Calu3 (cell line): ENCODE results near the gene CXCL6. TPM values are rescaled to one million over a fixed set of nuclear protein-coding genes. Genes with fewer than 3 reads are reported as not detected.

Experiments
- BruUV-seq: library from RNA; stranded (reverse); fragments of 400-500 nt; replicated peaks from 2 replicates; lab custom pipeline; 2021; lab: Mats Ljungman, UMichigan
- CTCF ChIA-PET: fragments of 300-600 bp; sonication (Branson Sonifier 250); formaldehyde crosslinking; loops from one replicate; lab custom pipeline; 2022; ENCODE audit warnings: antibody characterized with exemption; lab: Charles Lee
- DNase-seq: peaks from one replicate; pipeline ENCODE4 v3.0.0; 2022
- H3K27ac Mint-ChIP-seq: one replicate; pipeline ENCODE4 v1.8.0; 2022; ENCODE audit warnings: mixed read lengths; ENCODE audit not compliant: unreplicated experiment
- H3K27me3 Mint-ChIP-seq: one replicate; pipeline ENCODE4 v1.8.0; 2022; ENCODE audit warnings: mixed read lengths; ENCODE audit not compliant: unreplicated experiment
- H3K36me3 Mint-ChIP-seq: one replicate; pipeline ENCODE4 v1.8.0; 2022; ENCODE audit warnings: mild to moderate bottlenecking, moderate library complexity, mixed read lengths; ENCODE audit not compliant: insufficient read depth, unreplicated experiment
- H3K4me1 Mint-ChIP-seq: one replicate; pipeline ENCODE4 v1.8.0; 2022; ENCODE audit warnings: mild to moderate bottlenecking, low read depth, mixed read lengths; ENCODE audit not compliant: unreplicated experiment
- H3K4me3 Mint-ChIP-seq: one replicate; pipeline ENCODE4 v1.8.0; 2022; ENCODE audit warnings: mild to moderate bottlenecking, low read depth, moderate library complexity, mixed read lengths; ENCODE audit not compliant: unreplicated experiment
- H3K9me3 Mint-ChIP-seq: one replicate; pipeline ENCODE4 v1.8.0; 2022; ENCODE audit warnings: low read depth, mixed read lengths; ENCODE audit not compliant: unreplicated experiment
- CTCF ChIP-seq: fragments of 200-600 bp; IDR thresholded peaks from one replicate; pipeline ENCODE4 v1.8.0; 2022; ENCODE audit warnings: antibody characterized with exemption; ENCODE audit not compliant: unreplicated experiment
- intact Hi-C: fragments of 100-400 bp; cut with micrococcal nuclease; formaldehyde crosslinking; loops from one replicate; pipeline ENCODE4 v1.10.0; 2022; ENCODE audit not compliant: unreplicated experiment
- total RNA-seq: library from RNA; stranded (reverse); gene quantifications from 2 replicates; pipeline ENCODE4 v1.2.3, GENCODE V29; 2022

Gene CXCL6
- total RNA-seq, 1 experiment from 2014 or later: 91.0 TPM

DNA sequence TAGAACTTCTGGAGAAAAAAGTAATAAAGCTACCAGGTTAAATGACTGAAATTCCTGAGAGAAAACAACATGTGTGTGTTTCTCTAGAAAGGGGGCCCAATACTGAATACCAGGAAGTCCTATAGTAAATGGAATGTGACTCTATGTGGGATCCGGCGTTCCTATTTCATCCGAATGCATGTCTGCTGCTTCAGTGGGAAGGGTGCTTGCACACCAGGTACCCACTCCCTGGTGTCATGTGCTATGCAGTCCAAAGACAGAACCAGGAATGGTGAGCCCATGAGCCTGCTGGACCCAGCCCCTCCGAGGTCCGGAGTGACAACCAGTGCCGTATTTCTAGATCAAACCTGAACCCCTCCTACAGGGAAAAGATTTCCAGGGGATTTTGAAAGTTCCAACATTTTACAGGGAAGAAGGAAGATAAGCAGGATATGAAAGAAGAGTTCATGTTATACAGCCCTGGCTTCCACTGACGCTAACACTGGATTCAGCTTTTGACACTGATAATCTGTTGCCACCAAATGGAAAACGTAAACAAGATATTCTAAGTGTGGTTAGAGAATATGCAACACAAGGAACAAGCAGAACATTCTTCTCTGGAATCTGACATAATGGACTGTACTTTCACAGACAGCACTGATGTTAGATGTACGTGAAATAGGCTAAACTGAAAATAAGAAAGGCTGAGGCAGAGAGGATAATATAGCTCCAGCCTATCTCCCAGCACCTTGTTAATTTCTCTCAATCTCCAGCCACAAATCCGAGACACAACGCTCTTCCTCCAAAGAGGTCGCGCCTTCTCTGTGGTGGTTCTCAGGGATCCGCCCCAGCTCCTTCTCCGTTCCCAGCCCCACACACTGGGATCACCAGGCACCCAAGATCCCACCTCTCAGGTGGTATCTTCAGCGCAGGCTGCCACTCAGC is 32.0 kb downstream of the CXCL6 start:
- Mint-ChIP-seq H3K27ac (peak overlapping the region; percentile 29), H3K27me3 (no peaks in the 10 kb centered on the region), H3K4me1 (peaks cover 18% of the 10 kb centered on the region), H3K36me3 (peaks cover 51% of the 10 kb centered on the region), H3K9me3 (no peaks in the 10 kb centered on the region), H3K4me3 (peak overlapping the region; percentile 88)
- intact Hi-C loops: loop anchor here (5.0 to 10.0 kb wide), 2 partner anchors 136 to 266 kb away; no protein-coding TSS in a partner anchor
- TF ChIP-seq CTCF: no peak
- DNase-seq: no peak
- BruUV-seq: TSS peak; percentile 88
- CTCF ChIA-PET: interaction anchor here (0.7 to 1.5 kb wide), 7 partner anchors 24 to 199 kb away, joined by 3 to 8 read pairs (median 4); partner anchors contain the start of gene CXCL5

DNA sequence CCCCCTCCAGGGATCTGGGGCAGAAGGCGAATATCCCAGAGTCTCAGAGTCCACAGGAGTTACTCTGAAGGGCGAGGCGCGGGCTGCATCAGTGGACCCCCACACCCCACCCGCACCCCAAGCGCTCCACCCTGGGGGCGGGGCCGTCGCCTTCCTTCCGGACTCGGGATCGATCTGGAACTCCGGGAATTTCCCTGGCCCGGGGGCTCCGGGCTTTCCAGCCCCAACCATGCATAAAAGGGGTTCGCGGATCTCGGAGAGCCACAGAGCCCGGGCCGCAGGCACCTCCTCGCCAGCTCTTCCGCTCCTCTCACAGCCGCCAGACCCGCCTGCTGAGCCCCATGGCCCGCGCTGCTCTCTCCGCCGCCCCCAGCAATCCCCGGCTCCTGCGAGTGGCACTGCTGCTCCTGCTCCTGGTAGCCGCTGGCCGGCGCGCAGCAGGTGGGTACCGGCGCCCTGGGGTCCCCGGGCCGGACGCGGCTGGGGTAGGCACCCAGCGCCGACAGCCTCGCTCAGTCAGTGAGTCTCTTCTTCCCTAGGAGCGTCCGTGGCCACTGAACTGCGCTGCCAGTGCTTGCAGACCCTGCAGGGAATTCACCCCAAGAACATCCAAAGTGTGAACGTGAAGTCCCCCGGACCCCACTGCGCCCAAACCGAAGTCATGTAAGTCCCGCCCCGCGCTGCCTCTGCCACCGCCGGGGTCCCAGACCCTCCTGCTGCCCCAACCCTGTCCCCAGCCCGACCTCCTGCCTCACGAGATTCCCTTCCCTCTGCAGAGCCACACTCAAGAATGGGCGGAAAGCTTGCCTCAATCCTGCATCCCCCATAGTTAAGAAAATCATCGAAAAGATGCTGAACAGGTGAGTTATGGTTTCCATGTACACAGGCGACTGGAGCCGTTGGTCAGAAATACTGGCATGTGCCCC is 32.9 kb downstream of the CXCL6 start, which contains the start of gene CXCL1:
Gene CXCL1 (plus strand): TSS at position 264 of the 926 bp plus-strand sequence. CDS start 78 bp downstream, at position 342.
- Mint-ChIP-seq H3K4me3 (peak within 1 kb of the TSS; percentile 88), H3K27ac (peak within 1 kb of the TSS; percentile 29), H3K9me3 (no peaks in the 10 kb centered on the region), H3K36me3 (peaks cover 55% of the 10 kb centered on the region), H3K4me1 (peaks cover 18% of the 10 kb centered on the region), H3K27me3 (no peaks in the 10 kb centered on the region)
- DNase-seq: peak; percentile 88
- no TSS peak for BruUV-seq
- CTCF ChIA-PET: interaction anchor here (0.7 to 1.5 kb wide), 3 partner anchors 25 to 142 kb away, joined by 3 to 8 read pairs (median 4); no protein-coding TSS in a partner anchor
- intact Hi-C loops: loop anchor here (5.0 to 10.0 kb wide), 4 partner anchors 125 to 265 kb away; partner anchors contain the start of genes CXCL3 and CXCL5
- no peak for TF ChIP-seq CTCF

GRCh38 chr4:73870260-73870659 is 33.8 kb downstream of the CXCL6 start:
- peak overlapping the region; percentile 29 for H3K27ac Mint-ChIP-seq
- H3K27me3 Mint-ChIP-seq: no peaks in the 10 kb centered on the region
- H3K4me1 Mint-ChIP-seq: peaks cover 18% of the 10 kb centered on the region
- CTCF ChIA-PET: no interaction called here
- peaks cover 57% of the 10 kb centered on the region for H3K36me3 Mint-ChIP-seq
- no peak for TF ChIP-seq CTCF
- peak; percentile 56 for DNase-seq
- no peaks in the 10 kb centered on the region for H3K9me3 Mint-ChIP-seq
- peak overlapping the region; percentile 88 for H3K4me3 Mint-ChIP-seq
- BruUV-seq: no TSS peak
- intact Hi-C loops: loop anchor here (5.0 to 10.0 kb wide), 2 partner anchors 125 to 167 kb away; partner anchors contain the start of genes CXCL3 and CXCL5

DNA sequence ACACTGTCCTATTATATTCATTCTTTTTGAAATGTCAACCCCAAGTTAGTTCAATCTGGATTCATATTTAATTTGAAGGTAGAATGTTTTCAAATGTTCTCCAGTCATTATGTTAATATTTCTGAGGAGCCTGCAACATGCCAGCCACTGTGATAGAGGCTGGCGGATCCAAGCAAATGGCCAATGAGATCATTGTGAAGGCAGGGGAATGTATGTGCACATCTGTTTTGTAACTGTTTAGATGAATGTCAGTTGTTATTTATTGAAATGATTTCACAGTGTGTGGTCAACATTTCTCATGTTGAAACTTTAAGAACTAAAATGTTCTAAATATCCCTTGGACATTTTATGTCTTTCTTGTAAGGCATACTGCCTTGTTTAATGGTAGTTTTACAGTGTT is 34.3 kb downstream of the CXCL6 start:
- peak overlapping the region; percentile 29 for H3K27ac Mint-ChIP-seq
- TF ChIP-seq CTCF: no peak
- intact Hi-C loops: loop anchor here (5.0 to 10.0 kb wide), 2 partner anchors 124 to 167 kb away; partner anchors contain the start of genes CXCL3 and CXCL5
- peak overlapping the region; percentile 88 for H3K4me3 Mint-ChIP-seq
- H3K27me3 Mint-ChIP-seq: no peaks in the 10 kb centered on the region
- CTCF ChIA-PET: no interaction called here
- no peak for DNase-seq
- peaks cover 18% of the 10 kb centered on the region for H3K4me1 Mint-ChIP-seq
- no TSS peak for BruUV-seq
- H3K9me3 Mint-ChIP-seq: no peaks in the 10 kb centered on the region
- H3K36me3 Mint-ChIP-seq: peaks cover 57% of the 10 kb centered on the region
